K562 (cell line): ENCODE data around the gene MAL.

Source experiments
- CEBPB ChIP-seq: fragments of 450-650 bp; IDR thresholded peaks from 2 replicates; pipeline ENCODE4 v1.6.1; 2016; ENCODE audit warnings: missing genetic modification characterization, missing compliant biosample characterization
- CHD2 ChIP-seq: IDR thresholded peaks from 2 replicates; pipeline ENCODE4 v1.6.1; 2011; ENCODE audit warnings: low read depth, low read length
- E2F1 ChIP-seq: sonication (generic); formaldehyde crosslinking; IDR thresholded peaks from 2 replicates; pipeline ENCODE4 v1.8.1; 2023; ENCODE audit warnings: mild to moderate bottlenecking, missing genetic modification reagents, moderate library complexity
- SRF ChIP-seq, 2 experiments: fragments of 250-450, 450-650 bp in 1 of 2; sonication (Bioruptor Pico) in 1 of 2; sonication (generic) in 1 of 2; formaldehyde crosslinking; IDR thresholded peaks; 2 replicates each; pipeline versions ENCODE4 v1.5.0 to v1.5.1; 2020 to 2022; ENCODE audit warnings: mild to moderate bottlenecking in 1 of 2, missing genetic modification reagents in 1 of 2
- USF2 ChIP-seq: sonication (generic); formaldehyde crosslinking; IDR thresholded peaks from 2 replicates; pipeline ENCODE4 v1.5.0; 2020; ENCODE audit warnings: missing genetic modification reagents
- ZNF512 ChIP-seq: IDR thresholded peaks from 2 replicates; pipeline ENCODE4 v1.6.1; 2016; ENCODE audit warnings: missing genetic modification characterization, missing compliant biosample characterization

GRCh38 chr2:95058989-95059641 lies 33.6 kb downstream of the MAL start:
- TF ChIP-seq E2F1 (CRISPR knock-in tag), result no peak
- no peak for TF ChIP-seq CHD2
- no peak for TF ChIP-seq SRF (CRISPR knock-in tag; IDR thresholded peaks at IDR 0.05)
- no peak for TF ChIP-seq USF2 (CRISPR knock-in tag)
- no peak for TF ChIP-seq CEBPB (tag)
- TF ChIP-seq ZNF512 (tag), result no peak
